H9 (cell line): ENCODE data around the gene SRSF12. TPM values are rescaled to one million over a fixed set of nuclear protein-coding genes. Genes with fewer than 3 reads are reported as not detected.
A peak's percentile ranks its signal among the peaks of the same experiment; 100 is the strongest.

ENCODE experiments used
- DNase-seq: peaks from one replicate; pipeline ENCODE4 v3.0.0-alpha.2; 2017
- H2AFZ ChIP-seq: one replicate; pipeline ENCODE4 v1.6.1; 2013; ENCODE audit warnings: mild to moderate bottlenecking, low read length, control low read depth, moderate library complexity
- H2AK5ac ChIP-seq: 2 replicates; pipeline ENCODE4 v1.6.1; 2013; ENCODE audit warnings: low read length, control low read depth, mixed read lengths; ENCODE audit not compliant: insufficient read length
- H2BK120ac ChIP-seq: one replicate; pipeline ENCODE4 v1.6.1; 2013; ENCODE audit warnings: low read depth, mild to moderate bottlenecking, low read length, control low read depth, inconsistent platforms; ENCODE audit not compliant: poor library complexity, severe bottlenecking
- H2BK12ac ChIP-seq: 2 replicates; pipeline ENCODE4 v1.6.1; 2013; ENCODE audit warnings: low read length, control low read depth, mixed read lengths, low read depth; ENCODE audit not compliant: insufficient read length
- H2BK15ac ChIP-seq: 2 replicates; pipeline ENCODE4 v1.6.1; 2013; ENCODE audit warnings: low read depth, low read length, control low read depth
- H2BK20ac ChIP-seq: one replicate; pipeline ENCODE4 v1.6.1; 2013; ENCODE audit warnings: low read depth, mild to moderate bottlenecking, low read length, control low read depth, inconsistent platforms; ENCODE audit not compliant: poor library complexity, severe bottlenecking
- H2BK5ac ChIP-seq: 2 replicates; pipeline ENCODE4 v1.6.1; 2013; ENCODE audit warnings: low read length, control low read depth, mixed read lengths; ENCODE audit not compliant: insufficient read length
- H3K14ac ChIP-seq: 2 replicates; pipeline ENCODE4 v1.6.1; 2013; ENCODE audit warnings: low read length, control low read depth; ENCODE audit not compliant: insufficient read depth
- H3K18ac ChIP-seq: 2 replicates; pipeline ENCODE4 v1.6.1; 2013; ENCODE audit warnings: low read depth, mild to moderate bottlenecking, mixed read lengths, low read length, control low read depth; ENCODE audit not compliant: insufficient read length
- H3K23ac ChIP-seq: 2 replicates; pipeline ENCODE4 v1.6.1; 2013; ENCODE audit warnings: low read length, control low read depth, mixed read lengths, low read depth; ENCODE audit not compliant: insufficient read length
- H3K23me2 ChIP-seq: 2 replicates; pipeline ENCODE4 v1.6.1; 2013; ENCODE audit warnings: low read depth, mild to moderate bottlenecking, mixed read lengths, low read length, control low read depth; ENCODE audit not compliant: insufficient read length, poor library complexity, severe bottlenecking
- H3K27ac ChIP-seq: 2 replicates; pipeline ENCODE4 v1.5.1; 2013; ENCODE audit warnings: low read length, control low read depth, mixed read lengths, low read depth; ENCODE audit not compliant: insufficient read length
- H3K27me3 ChIP-seq: 2 replicates; pipeline ENCODE4 v1.6.1; 2013; ENCODE audit warnings: low read length, control low read depth, inconsistent platforms; ENCODE audit not compliant: insufficient read depth
- H3K4ac ChIP-seq: 2 replicates; pipeline ENCODE4 v1.6.1; 2013; ENCODE audit warnings: low read depth, mild to moderate bottlenecking, control low read depth, inconsistent platforms, low read length, moderate library complexity
- H3K4me1 ChIP-seq: 2 replicates; pipeline ENCODE4 v1.6.1; 2013; ENCODE audit warnings: low read length, control low read depth, inconsistent platforms; ENCODE audit not compliant: insufficient read depth
- H3K4me2 ChIP-seq: 2 replicates; pipeline ENCODE4 v1.6.1; 2013; ENCODE audit warnings: low read length, control low read depth, mixed read lengths; ENCODE audit not compliant: insufficient read length, insufficient read depth
- H3K56ac ChIP-seq: 2 replicates; pipeline ENCODE4 v1.6.1; 2013; ENCODE audit warnings: low read depth, mild to moderate bottlenecking, mixed read lengths, low read length, control low read depth; ENCODE audit not compliant: insufficient read length
- H3K79me1 ChIP-seq: 2 replicates; pipeline ENCODE4 v1.6.1; 2013; ENCODE audit warnings: low read depth, mild to moderate bottlenecking, moderate library complexity, low read length, control low read depth, inconsistent platforms; ENCODE audit not compliant: insufficient read depth, poor library complexity, severe bottlenecking
- H3K79me2 ChIP-seq: 2 replicates; pipeline ENCODE4 v1.6.1; 2013; ENCODE audit warnings: low read length, control low read depth, inconsistent platforms; ENCODE audit not compliant: insufficient read depth
- H3K9ac ChIP-seq: 2 replicates; pipeline ENCODE4 v1.6.1; 2013; ENCODE audit warnings: low read length, control low read depth, mixed read lengths; ENCODE audit not compliant: insufficient read length; ENCODE audit errors: extremely low read depth
- H3K9me3 ChIP-seq: one replicate; pipeline ENCODE4 v1.6.1; 2013; ENCODE audit warnings: low read depth, low read length, inconsistent platforms; ENCODE audit not compliant: control insufficient read depth
- H3T11ph ChIP-seq: one replicate; pipeline ENCODE4 v1.6.1; 2013; ENCODE audit warnings: mild to moderate bottlenecking, low read length, control low read depth, inconsistent platforms
- H4K20me1 ChIP-seq: one replicate; pipeline ENCODE4 v1.6.1; 2013; ENCODE audit not compliant: control insufficient read depth, insufficient read length, insufficient read depth
- H4K5ac ChIP-seq: 2 replicates; pipeline ENCODE4 v1.6.1; 2013; ENCODE audit warnings: low read depth, mild to moderate bottlenecking, mixed read lengths, low read length, control low read depth; ENCODE audit not compliant: insufficient read length
- H4K8ac ChIP-seq: replicated peaks from 2 replicates; pipeline ENCODE4 v1.6.1; 2013; ENCODE audit warnings: low read length, control low read depth, mixed read lengths, low read depth; ENCODE audit not compliant: insufficient read length
- H4K91ac ChIP-seq: 2 replicates; pipeline ENCODE4 v1.6.1; 2013; ENCODE audit warnings: low read depth, mild to moderate bottlenecking, moderate library complexity, mixed read lengths, low read length, control low read depth; ENCODE audit not compliant: insufficient read length
- H3K27ac Mint-ChIP-seq, 3 experiments: 2 replicates in 2 of 3; 3 replicates in 1 of 3; pipeline ENCODE4 v1.8.0; 2020 to 2021; ENCODE audit warnings: mixed read lengths in 3 of 3, mild to moderate bottlenecking in 1 of 3, moderate library complexity in 1 of 3
- H3K27me3 Mint-ChIP-seq: 2 replicates; pipeline ENCODE4 v1.8.0; 2021; ENCODE audit warnings: low read depth, mild to moderate bottlenecking, moderate library complexity, mixed read lengths
- H3K36me3 Mint-ChIP-seq, 3 experiments: 2 replicates in 2 of 3; 3 replicates in 1 of 3; pipeline ENCODE4 v1.8.0; 2020 to 2021; ENCODE audit warnings: low read depth in 3 of 3, mixed read lengths in 3 of 3; ENCODE audit not compliant: insufficient read depth in 1 of 3
- H3K4me1 Mint-ChIP-seq, 2 experiments: 2 replicates each; pipeline ENCODE4 v1.8.0; 2020; ENCODE audit warnings: mixed read lengths in 2 of 2
- H3K4me3 Mint-ChIP-seq, 2 experiments: 2 replicates in 1 of 2; 3 replicates in 1 of 2; pipeline ENCODE4 v1.8.0; 2020 to 2021; ENCODE audit warnings: mild to moderate bottlenecking in 2 of 2, mixed read lengths in 2 of 2, moderate library complexity in 1 of 2
- H3K9me3 Mint-ChIP-seq, 2 experiments: 2 replicates in 1 of 2; 3 replicates in 1 of 2; pipeline ENCODE4 v1.8.0; 2020; ENCODE audit warnings: mild to moderate bottlenecking in 2 of 2, mixed read lengths in 2 of 2, moderate library complexity in 1 of 2
- CTCF ChIP-seq: fragments of 200-600 bp; sonication (generic); conservative IDR thresholded peaks from 3 replicates; pipeline ENCODE4 v1.8.0; 2021; ENCODE audit warnings: antibody characterized with exemption, mild to moderate bottlenecking
- WGBS: extraction: QIAGEN DNeasy Blood & Tissue Kit; methylation state at CpG from one replicate; pipeline ENCODE4 v1.1.7; 2013; ENCODE audit warnings: missing lambda C conversion rate, low lambda C conversion rate, mixed read lengths; ENCODE audit not compliant: insufficient read length; ENCODE audit errors: extremely low coverage; 5-methylcytosine and 5-hydroxymethylcytosine counted together
- total RNA-seq: library from RNA; stranded (reverse); gene quantifications from 2 replicates; pipeline ENCODE4 v1.2.1, GENCODE V29; 2021

Gene SRSF12
- total RNA-seq, 1 experiment from 2014 or later, result 7.6 TPM

- Histone ChIP-seq H2BK20ac (no peak overlapping the region), H3K27ac (no peak overlapping the region), H4K20me1 (no peaks in the 10 kb centered on the region), H3K23ac (no peak overlapping the region), H2BK120ac (no peak overlapping the region), H3K18ac (no peak overlapping the region), H3K9me3 (no peaks in the 10 kb centered on the region), H2BK15ac (no peak overlapping the region), H2BK5ac (no peak overlapping the region), H3K79me2 (no peaks in the 10 kb centered on the region), H3K4me1 (no peaks in the 10 kb centered on the region), H3K14ac (no peak overlapping the region), H2AK5ac (no peak overlapping the region), H2AFZ (no peak overlapping the region), H3K4me2 (no peak overlapping the region), H3T11ph (no peak overlapping the region), H4K8ac (no peak overlapping the region), H4K5ac (no peak overlapping the region), H3K4ac (no peak overlapping the region), H3K27me3 (no peaks in the 10 kb centered on the region), H3K9ac (no peak overlapping the region), H4K91ac (no peak overlapping the region), H3K23me2 (no peaks in the 10 kb centered on the region), H2BK12ac (no peak overlapping the region), H3K56ac (no peak overlapping the region), H3K79me1 (no peaks in the 10 kb centered on the region)
- no CpG with 5 or more reads among the region's 4 CpGs for WGBS
- Mint-ChIP-seq H3K4me3 (no peak overlapping the region), H3K27ac (0 out of 7 replicates have a peak overlapping the region, but pooled peaks of 1 of the 3 experiments have one; percentile 3), H3K9me3 (no peaks in the 10 kb centered on the region), H3K4me1 (peaks cover 4% of the 10 kb centered on the region in 2 experiments), H3K27me3 (no peaks in the 10 kb centered on the region), H3K36me3 (peaks cover 0 to 6% (median 0%) of the 10 kb centered on the region in 3 experiments; a peak in 2 of 7 replicates)
- DNase-seq, result no peak
- TF ChIP-seq CTCF, result no peak
These were observed 42.6 kb upstream of the SRSF12 start for GRCh38 chr6:89160331-89161092.
